KMS-11 (cell line): ENCODE results near the gene ARHGAP42.

Experiments used
- H2AFZ ChIP-seq: fragments of 200-600 bp; sonication (generic); 2 replicates; pipeline ENCODE4 v1.6.1; 2016; ENCODE audit warnings: antibody characterized with exemption, mixed run types, low read depth
- H3K27ac ChIP-seq: fragments of 200-600 bp; sonication (generic); 2 replicates; pipeline ENCODE4 v1.6.1; 2016; ENCODE audit warnings: mild to moderate bottlenecking, mixed run types
- H3K27me3 ChIP-seq: fragments of 200-600 bp; sonication (generic); 2 replicates; pipeline ENCODE4 v1.6.1; 2017; ENCODE audit warnings: mild to moderate bottlenecking, low read depth, mixed run types, moderate library complexity; ENCODE audit not compliant: insufficient read depth
- H3K36me3 ChIP-seq: fragments of 200-600 bp; sonication (generic); 2 replicates; pipeline ENCODE4 v1.6.1; 2017; ENCODE audit warnings: mild to moderate bottlenecking, mixed run types; ENCODE audit not compliant: insufficient read depth
- H3K4me1 ChIP-seq: fragments of 200-600 bp; sonication (generic); 2 replicates; pipeline ENCODE4 v1.6.1; 2016; ENCODE audit warnings: mild to moderate bottlenecking, low read depth, mixed run types; ENCODE audit not compliant: poor library complexity, severe bottlenecking
- H3K4me2 ChIP-seq: fragments of 200-600 bp; sonication (generic); 2 replicates; pipeline ENCODE4 v1.7.0; 2016; ENCODE audit warnings: mild to moderate bottlenecking, mixed run types
- H3K4me3 ChIP-seq: fragments of 200-600 bp; sonication (generic); IDR thresholded peaks from 2 replicates; pipeline ENCODE4 v1.6.1; 2017; ENCODE audit warnings: low read depth, low read length, mixed read lengths; ENCODE audit not compliant: insufficient read depth
- H3K79me2 ChIP-seq: fragments of 200-600 bp; sonication (generic); 2 replicates; pipeline ENCODE4 v1.6.1; 2016; ENCODE audit warnings: low read depth, mixed run types; ENCODE audit not compliant: insufficient read depth
- H3K9ac ChIP-seq: fragments of 200-600 bp; sonication (generic); 2 replicates; pipeline ENCODE4 v1.6.1; 2016; ENCODE audit warnings: mild to moderate bottlenecking, mixed run types
- H4K20me1 ChIP-seq: fragments of 200-600 bp; sonication (generic); 2 replicates; pipeline ENCODE4 v1.6.1; 2016; ENCODE audit warnings: mild to moderate bottlenecking, mixed run types; ENCODE audit not compliant: insufficient read depth
- CTCF ChIP-seq: fragments of 200-600 bp; sonication (generic); conservative IDR thresholded peaks from 2 replicates; pipeline ENCODE4 v1.6.1; 2017; ENCODE audit warnings: low read depth, mild to moderate bottlenecking, antibody characterized with exemption, low read length, moderate library complexity, mixed read lengths

The ARHGAP42 gene

GRCh38 chr11:100769617-100770016 is 82.5 kb downstream of the ARHGAP42 start:
- Histone ChIP-seq H3K27me3 (no peaks in the 10 kb centered on the region), H3K9ac (no peak overlapping the region), H3K4me1 (no peaks in the 10 kb centered on the region), H3K79me2 (no peaks in the 10 kb centered on the region), H3K4me3 (no peak overlapping the region), H4K20me1 (no peaks in the 10 kb centered on the region), H3K36me3 (no peaks in the 10 kb centered on the region), H3K4me2 (no peak overlapping the region), H3K27ac (no peak overlapping the region), H2AFZ (no peak overlapping the region)
- no peak for TF ChIP-seq CTCF

DNA sequence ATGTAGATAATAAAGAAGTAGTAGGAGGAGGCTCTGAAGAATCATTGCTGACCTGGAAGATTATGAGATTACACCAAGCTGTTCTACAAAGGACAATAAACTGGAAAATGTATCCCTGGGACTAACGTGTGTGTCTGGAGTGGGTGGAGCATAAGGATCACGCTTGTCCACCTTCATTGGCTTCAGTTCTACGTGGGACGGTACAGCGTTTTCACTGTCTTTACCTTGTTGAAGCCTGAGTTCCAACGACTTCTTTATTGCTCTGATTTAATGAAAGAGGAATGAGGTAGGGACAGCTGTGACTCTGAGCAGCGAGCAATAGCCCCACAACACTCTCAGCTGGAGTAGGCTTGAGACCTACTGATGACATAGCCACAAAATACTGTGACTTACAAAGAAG is 87.0 kb downstream of the ARHGAP42 start:
- no peak overlapping the region for H3K9ac ChIP-seq
- no peaks in the 10 kb centered on the region for H3K79me2 ChIP-seq
- no peak overlapping the region for H3K4me2 ChIP-seq
- no peaks in the 10 kb centered on the region for H3K4me1 ChIP-seq
- no peaks in the 10 kb centered on the region for H3K27me3 ChIP-seq
- no peaks in the 10 kb centered on the region for H3K36me3 ChIP-seq
- no peak for TF ChIP-seq CTCF
- no peak overlapping the region for H3K27ac ChIP-seq
- no peak overlapping the region for H3K4me3 ChIP-seq
- H4K20me1 ChIP-seq: no peaks in the 10 kb centered on the region
- no peak overlapping the region for H2AFZ ChIP-seq

DNA sequence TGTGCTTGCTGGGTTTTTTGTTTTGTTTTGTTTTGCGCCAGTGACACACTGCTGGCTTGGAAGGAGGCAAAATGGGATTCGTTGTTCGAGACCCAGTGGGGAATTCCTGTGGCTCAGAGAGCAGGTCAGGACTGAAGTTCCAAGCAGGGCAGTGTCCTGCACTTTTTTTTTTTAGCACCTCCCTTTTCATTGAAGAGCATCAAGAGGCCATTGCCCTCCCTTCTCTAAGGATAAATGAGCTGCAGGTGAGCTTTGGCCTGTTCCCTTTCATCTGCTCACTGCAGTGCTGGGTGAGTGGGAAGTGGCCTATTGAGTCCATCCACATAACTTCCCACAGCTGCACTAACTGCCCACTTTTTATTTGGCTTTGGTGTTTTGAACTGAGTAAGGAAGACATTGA is 87.8 kb downstream of the ARHGAP42 start:
- H3K4me3 ChIP-seq: no peak overlapping the region
- no peaks in the 10 kb centered on the region for H3K79me2 ChIP-seq
- no peaks in the 10 kb centered on the region for H3K27me3 ChIP-seq
- H2AFZ ChIP-seq: no peak overlapping the region
- TF ChIP-seq CTCF: no peak
- no peaks in the 10 kb centered on the region for H4K20me1 ChIP-seq
- H3K27ac ChIP-seq: no peak overlapping the region
- no peak overlapping the region for H3K4me2 ChIP-seq
- H3K36me3 ChIP-seq: no peaks in the 10 kb centered on the region
- no peaks in the 10 kb centered on the region for H3K4me1 ChIP-seq
- no peak overlapping the region for H3K9ac ChIP-seq

DNA sequence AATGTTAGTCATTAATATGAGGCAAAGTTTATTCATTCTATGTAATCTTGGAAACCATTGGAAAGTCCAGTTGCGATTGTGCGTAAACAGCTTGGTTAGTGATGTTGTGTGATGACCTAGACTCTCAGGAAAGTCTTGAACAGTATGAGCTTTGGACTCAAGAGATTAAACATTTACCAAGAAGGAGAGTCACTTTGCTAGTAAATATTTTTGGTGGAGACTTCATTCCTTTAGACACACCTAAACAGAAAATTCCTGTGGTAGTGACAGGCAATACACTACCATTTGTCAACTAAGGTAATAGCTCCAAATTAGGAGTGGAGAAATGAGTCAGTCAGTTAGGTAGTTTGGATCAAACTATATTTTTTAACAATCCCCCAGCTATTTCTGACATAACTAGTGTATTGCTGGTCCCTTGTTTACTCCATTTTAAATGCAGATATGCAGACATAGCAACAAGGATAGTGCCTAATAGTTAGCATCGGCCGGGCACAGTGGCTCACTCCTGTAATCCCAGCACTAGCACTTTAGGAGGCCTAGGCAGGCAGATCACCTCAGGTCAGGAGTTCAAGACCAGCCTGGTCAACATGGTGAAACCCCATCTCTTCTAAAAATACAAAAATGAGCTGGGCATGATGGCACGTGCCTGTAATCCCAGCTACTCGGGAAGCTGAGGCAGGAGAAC is 89.3 kb downstream of the ARHGAP42 start:
- H3K4me1 ChIP-seq: no peaks in the 10 kb centered on the region
- no peak overlapping the region for H3K27ac ChIP-seq
- H3K4me2 ChIP-seq: no peak overlapping the region
- no peak overlapping the region for H2AFZ ChIP-seq
- no peaks in the 10 kb centered on the region for H3K27me3 ChIP-seq
- H3K9ac ChIP-seq: no peak overlapping the region
- H3K36me3 ChIP-seq: no peaks in the 10 kb centered on the region
- TF ChIP-seq CTCF: no peak
- H3K4me3 ChIP-seq: no peak overlapping the region
- no peaks in the 10 kb centered on the region for H4K20me1 ChIP-seq
- H3K79me2 ChIP-seq: no peaks in the 10 kb centered on the region
